Endothelial cell of umbilical vein (primary cell): ENCODE data around the gene CCER1.

Source experiments
- EZH2 ChIP-seq: IDR thresholded peaks from 2 replicates; pipeline ENCODE4 v1.6.1; 2012; ENCODE audit warnings: borderline replicate concordance, low read depth, mild to moderate bottlenecking, moderate library complexity, low read length, inconsistent platforms; ENCODE audit not compliant: severe bottlenecking
- POLR2A ChIP-seq: IDR thresholded peaks from 2 replicates; pipeline ENCODE4 v1.6.1; 2012; ENCODE audit warnings: low read depth, mild to moderate bottlenecking, control low read depth, low read length
- POLR2AphosphoS5 ChIP-seq: IDR thresholded peaks from 2 replicates; pipeline ENCODE4 v1.6.1; 2012; ENCODE audit warnings: low read depth, mild to moderate bottlenecking, control low read depth, low read length, moderate library complexity; ENCODE audit not compliant: insufficient read depth
- TF ChIP-seq, protein P1 (sequence below), 2 donors: IDR thresholded peaks; 1 replicate in 1 of 2; 2 replicates in 1 of 2; pipeline ENCODE4 v1.5.1; 2011; ENCODE audit warnings: low read length in 2 of 2, mild to moderate bottlenecking in 2 of 2, moderate library complexity in 2 of 2, control low read depth in 1 of 2, inconsistent platforms in 1 of 2, low read depth in 1 of 2; ENCODE audit not compliant: insufficient read depth in 1 of 2; ENCODE audit errors: extremely low read depth in 1 of 2

DNA sequence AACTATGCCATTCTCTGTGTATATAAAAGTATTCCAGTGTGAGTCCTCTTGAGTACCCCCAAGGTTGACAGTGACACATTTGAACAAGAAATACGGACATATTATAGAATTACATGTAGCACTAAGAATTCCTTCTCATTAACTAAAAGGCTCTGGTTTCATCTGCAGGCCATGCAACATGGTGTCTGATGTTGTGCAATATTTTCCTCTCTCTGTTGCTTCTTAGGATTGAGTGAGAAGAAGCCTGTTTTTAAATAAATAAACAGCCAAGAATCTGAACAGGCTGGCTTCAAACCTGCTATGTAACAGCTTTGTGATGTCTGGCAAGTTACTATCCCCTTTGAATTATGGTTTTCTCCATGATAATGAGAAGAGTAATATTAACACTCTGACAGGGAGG, 22.2 kb upstream of the CCER1 start:
- TF ChIP-seq EZH2 = no peak
- TF ChIP-seq, protein P1, sequence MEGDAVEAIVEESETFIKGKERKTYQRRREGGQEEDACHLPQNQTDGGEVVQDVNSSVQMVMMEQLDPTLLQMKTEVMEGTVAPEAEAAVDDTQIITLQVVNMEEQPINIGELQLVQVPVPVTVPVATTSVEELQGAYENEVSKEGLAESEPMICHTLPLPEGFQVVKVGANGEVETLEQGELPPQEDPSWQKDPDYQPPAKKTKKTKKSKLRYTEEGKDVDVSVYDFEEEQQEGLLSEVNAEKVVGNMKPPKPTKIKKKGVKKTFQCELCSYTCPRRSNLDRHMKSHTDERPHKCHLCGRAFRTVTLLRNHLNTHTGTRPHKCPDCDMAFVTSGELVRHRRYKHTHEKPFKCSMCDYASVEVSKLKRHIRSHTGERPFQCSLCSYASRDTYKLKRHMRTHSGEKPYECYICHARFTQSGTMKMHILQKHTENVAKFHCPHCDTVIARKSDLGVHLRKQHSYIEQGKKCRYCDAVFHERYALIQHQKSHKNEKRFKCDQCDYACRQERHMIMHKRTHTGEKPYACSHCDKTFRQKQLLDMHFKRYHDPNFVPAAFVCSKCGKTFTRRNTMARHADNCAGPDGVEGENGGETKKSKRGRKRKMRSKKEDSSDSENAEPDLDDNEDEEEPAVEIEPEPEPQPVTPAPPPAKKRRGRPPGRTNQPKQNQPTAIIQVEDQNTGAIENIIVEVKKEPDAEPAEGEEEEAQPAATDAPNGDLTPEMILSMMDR (IDR thresholded peaks at IDR 0.05; ENCODE audit: extremely low read depth in 1 of 2, insufficient read depth in 1 of 2, low read depth in 1 of 2, low read length in 2 of 2) = no peak
- no peak for TF ChIP-seq POLR2A
- no peak for TF ChIP-seq POLR2AphosphoS5
